ENCODE results near the gene COPS4. TPM values are rescaled to one million over a fixed set of nuclear protein-coding genes. Genes with fewer than 3 reads are reported as not detected.

Gene COPS4
- total and polyA plus RNA-seq, 2 of the 8 experiments (the other 6 are each of a cell fraction or from before 2014, with no cell fraction given): 14.9 to 28.3 TPM

DNA sequence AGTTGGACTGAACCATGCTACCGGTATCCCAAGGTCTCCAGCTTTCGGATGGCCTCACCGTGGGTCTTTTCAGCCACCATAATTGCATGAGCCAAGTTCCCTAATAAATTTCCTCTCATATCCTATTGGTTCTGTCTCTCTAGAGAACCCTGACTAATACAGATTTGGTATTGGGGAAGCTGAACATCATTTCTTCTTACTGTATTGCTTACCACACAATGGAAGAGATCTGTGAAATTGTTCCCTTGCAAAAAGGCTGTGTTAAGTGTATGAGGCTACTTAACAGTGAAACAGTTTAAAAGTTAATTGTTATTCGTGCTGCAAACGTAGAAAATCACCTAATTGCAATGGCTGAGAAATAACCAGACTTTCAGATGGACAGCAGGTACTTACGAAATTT, 45.6 kb downstream of the COPS4 start (continued):
- TF ChIP-seq, protein P1, sequence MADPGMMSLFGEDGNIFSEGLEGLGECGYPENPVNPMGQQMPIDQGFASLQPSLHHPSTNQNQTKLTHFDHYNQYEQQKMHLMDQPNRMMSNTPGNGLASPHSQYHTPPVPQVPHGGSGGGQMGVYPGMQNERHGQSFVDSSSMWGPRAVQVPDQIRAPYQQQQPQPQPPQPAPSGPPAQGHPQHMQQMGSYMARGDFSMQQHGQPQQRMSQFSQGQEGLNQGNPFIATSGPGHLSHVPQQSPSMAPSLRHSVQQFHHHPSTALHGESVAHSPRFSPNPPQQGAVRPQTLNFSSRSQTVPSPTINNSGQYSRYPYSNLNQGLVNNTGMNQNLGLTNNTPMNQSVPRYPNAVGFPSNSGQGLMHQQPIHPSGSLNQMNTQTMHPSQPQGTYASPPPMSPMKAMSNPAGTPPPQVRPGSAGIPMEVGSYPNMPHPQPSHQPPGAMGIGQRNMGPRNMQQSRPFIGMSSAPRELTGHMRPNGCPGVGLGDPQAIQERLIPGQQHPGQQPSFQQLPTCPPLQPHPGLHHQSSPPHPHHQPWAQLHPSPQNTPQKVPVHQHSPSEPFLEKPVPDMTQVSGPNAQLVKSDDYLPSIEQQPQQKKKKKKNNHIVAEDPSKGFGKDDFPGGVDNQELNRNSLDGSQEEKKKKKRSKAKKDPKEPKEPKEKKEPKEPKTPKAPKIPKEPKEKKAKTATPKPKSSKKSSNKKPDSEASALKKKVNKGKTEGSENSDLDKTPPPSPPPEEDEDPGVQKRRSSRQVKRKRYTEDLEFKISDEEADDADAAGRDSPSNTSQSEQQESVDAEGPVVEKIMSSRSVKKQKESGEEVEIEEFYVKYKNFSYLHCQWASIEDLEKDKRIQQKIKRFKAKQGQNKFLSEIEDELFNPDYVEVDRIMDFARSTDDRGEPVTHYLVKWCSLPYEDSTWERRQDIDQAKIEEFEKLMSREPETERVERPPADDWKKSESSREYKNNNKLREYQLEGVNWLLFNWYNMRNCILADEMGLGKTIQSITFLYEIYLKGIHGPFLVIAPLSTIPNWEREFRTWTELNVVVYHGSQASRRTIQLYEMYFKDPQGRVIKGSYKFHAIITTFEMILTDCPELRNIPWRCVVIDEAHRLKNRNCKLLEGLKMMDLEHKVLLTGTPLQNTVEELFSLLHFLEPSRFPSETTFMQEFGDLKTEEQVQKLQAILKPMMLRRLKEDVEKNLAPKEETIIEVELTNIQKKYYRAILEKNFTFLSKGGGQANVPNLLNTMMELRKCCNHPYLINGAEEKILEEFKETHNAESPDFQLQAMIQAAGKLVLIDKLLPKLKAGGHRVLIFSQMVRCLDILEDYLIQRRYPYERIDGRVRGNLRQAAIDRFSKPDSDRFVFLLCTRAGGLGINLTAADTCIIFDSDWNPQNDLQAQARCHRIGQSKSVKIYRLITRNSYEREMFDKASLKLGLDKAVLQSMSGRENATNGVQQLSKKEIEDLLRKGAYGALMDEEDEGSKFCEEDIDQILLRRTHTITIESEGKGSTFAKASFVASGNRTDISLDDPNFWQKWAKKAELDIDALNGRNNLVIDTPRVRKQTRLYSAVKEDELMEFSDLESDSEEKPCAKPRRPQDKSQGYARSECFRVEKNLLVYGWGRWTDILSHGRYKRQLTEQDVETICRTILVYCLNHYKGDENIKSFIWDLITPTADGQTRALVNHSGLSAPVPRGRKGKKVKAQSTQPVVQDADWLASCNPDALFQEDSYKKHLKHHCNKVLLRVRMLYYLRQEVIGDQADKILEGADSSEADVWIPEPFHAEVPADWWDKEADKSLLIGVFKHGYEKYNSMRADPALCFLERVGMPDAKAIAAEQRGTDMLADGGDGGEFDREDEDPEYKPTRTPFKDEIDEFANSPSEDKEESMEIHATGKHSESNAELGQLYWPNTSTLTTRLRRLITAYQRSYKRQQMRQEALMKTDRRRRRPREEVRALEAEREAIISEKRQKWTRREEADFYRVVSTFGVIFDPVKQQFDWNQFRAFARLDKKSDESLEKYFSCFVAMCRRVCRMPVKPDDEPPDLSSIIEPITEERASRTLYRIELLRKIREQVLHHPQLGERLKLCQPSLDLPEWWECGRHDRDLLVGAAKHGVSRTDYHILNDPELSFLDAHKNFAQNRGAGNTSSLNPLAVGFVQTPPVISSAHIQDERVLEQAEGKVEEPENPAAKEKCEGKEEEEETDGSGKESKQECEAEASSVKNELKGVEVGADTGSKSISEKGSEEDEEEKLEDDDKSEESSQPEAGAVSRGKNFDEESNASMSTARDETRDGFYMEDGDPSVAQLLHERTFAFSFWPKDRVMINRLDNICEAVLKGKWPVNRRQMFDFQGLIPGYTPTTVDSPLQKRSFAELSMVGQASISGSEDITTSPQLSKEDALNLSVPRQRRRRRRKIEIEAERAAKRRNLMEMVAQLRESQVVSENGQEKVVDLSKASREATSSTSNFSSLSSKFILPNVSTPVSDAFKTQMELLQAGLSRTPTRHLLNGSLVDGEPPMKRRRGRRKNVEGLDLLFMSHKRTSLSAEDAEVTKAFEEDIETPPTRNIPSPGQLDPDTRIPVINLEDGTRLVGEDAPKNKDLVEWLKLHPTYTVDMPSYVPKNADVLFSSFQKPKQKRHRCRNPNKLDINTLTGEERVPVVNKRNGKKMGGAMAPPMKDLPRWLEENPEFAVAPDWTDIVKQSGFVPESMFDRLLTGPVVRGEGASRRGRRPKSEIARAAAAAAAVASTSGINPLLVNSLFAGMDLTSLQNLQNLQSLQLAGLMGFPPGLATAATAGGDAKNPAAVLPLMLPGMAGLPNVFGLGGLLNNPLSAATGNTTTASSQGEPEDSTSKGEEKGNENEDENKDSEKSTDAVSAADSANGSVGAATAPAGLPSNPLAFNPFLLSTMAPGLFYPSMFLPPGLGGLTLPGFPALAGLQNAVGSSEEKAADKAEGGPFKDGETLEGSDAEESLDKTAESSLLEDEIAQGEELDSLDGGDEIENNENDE (IDR thresholded peaks at IDR 0.05; ENCODE audit: insufficient replicate concordance, low read length): no peak
- TF ChIP-seq YY1 (IDR thresholded peaks at IDR 0.05; ENCODE audit: low read depth, low read length) (no peak), CEBPB (IDR thresholded peaks at IDR 0.05; ENCODE audit: low read depth, low read length) (no peak), SUZ12 (IDR thresholded peaks at IDR 0.05; ENCODE audit: low read length) (no peak), ZNF274 (IDR thresholded peaks at IDR 0.05; ENCODE audit: borderline replicate concordance, extremely low read depth, low read length) (no peak), RNF2 (IDR thresholded peaks at IDR 0.05; ENCODE audit: borderline replicate concordance, low read depth, low read length, missing control alignments, poor library complexity, severe bottlenecking) (no peak), BCL11A (IDR thresholded peaks at IDR 0.05; ENCODE audit: low read depth in 2 of 2, low read length in 2 of 2) (no peak), EP300 (IDR thresholded peaks at IDR 0.05; ENCODE audit: borderline replicate concordance in 1 of 2, low read depth in 2 of 2, low read length in 2 of 2) (no peak), CHD1 (IDR thresholded peaks at IDR 0.05; ENCODE audit: low read depth, low read length) (no peak)
